ENCODE measurements around the gene CLP1.
A peak's percentile ranks its signal among the peaks of the same experiment; 100 is the strongest.

GRCh38 chr11:57638811-57639320, 18.7 kb upstream of the CLP1 start:
- no peak for TF ChIP-seq YY1 (IDR thresholded peaks at IDR 0.05; ENCODE audit: low read depth)
- no peak for TF ChIP-seq SIN3A (IDR thresholded peaks at IDR 0.05; ENCODE audit: borderline replicate concordance, low read depth, low read length)
- peak; percentile 18; the same call in 1 of the 2 replicates for TF ChIP-seq CTCF (IDR thresholded peaks at IDR 0.05)
- no peak for TF ChIP-seq TEAD4 (IDR thresholded peaks at IDR 0.05; ENCODE audit: borderline replicate concordance, insufficient read depth)
- TF ChIP-seq RCOR1 (IDR thresholded peaks at IDR 0.05; ENCODE audit: low read length), result no peak
- TF ChIP-seq USF2 (IDR thresholded peaks at IDR 0.05; ENCODE audit: borderline replicate concordance, low read depth, low read length), result no peak
